GM12865 (cell line): Measurements from ENCODE around the gene FBXL2.

Experiments used
- DNase-seq: peaks from one replicate; pipeline ENCODE4 v3.0.0; 2010; ENCODE audit warnings: low read depth
- H3K4me3 ChIP-seq: 2 replicates; pipeline ENCODE4 v1.5.1; 2011; ENCODE audit warnings: mild to moderate bottlenecking, low read depth, low read length, control low read depth
- CTCF ChIP-seq: IDR thresholded peaks from 2 replicates; pipeline ENCODE4 v1.5.1; 2011; ENCODE audit warnings: low read length, control low read depth, low read depth, inconsistent platforms; ENCODE audit not compliant: insufficient read depth; ENCODE audit errors: missing control alignments

FBXL2 gene

GRCh38 chr3:33377931-33378330, 100.7 kb downstream of the FBXL2 start:
- TF ChIP-seq CTCF, result no peak
- no peak overlapping the region for H3K4me3 ChIP-seq

DNA sequence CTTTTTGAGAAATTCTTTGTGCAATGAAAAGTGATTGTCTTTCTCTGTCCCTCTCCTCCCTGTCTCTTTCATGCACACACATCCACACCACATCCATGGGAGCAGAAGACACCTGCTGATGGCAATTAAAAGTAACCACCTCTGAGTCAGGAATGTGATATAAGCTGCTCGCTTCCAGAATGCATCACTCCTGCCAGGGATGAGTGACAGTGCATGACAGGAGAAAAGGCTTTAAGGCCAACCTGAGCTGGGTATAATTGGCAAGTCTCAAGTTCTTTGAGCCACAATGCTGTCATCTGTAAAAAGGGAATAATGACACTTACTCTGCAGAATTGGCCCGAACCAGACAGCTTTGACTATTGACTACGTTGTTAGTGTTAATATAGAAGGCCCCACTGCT, 103.4 kb downstream of the FBXL2 start:
- no peak for TF ChIP-seq CTCF
- H3K4me3 ChIP-seq, result no peak overlapping the region

More at GRCh38 chr3:33377931-33378330, 100.7 kb downstream of the FBXL2 start:
- no peak for DNase-seq

DNA sequence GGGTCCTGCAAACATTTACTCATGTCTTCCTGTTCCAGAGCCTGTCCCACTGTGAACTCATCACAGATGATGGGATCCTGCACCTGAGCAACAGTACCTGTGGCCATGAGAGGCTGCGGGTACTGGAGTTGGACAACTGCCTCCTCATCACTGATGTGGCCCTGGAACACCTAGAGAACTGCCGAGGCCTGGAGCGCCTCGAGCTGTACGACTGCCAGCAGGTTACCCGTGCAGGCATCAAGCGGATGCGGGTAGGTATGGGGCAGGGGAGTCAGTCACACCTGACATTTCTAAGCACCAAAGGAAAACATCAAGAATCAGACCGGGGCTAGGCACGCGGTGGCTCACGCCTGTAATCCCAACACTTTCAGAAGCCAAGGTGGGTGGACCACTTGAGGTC, 106.7 kb downstream of the FBXL2 start:
- no peak for DNase-seq
- no peak for TF ChIP-seq CTCF
- H3K4me3 ChIP-seq, result no peak overlapping the region

More for the DNA sequence above, 103.4 kb downstream of the FBXL2 start:
- no peak for DNase-seq

- TF ChIP-seq CTCF, result no peak
- no peak for DNase-seq
- no peak overlapping the region for H3K4me3 ChIP-seq
Observed at GRCh38 chr3:33385423-33385822, 108.2 kb downstream of the FBXL2 start.

GRCh38 chr3:33386631-33387030, 109.4 kb downstream of the FBXL2 start:
- no peak overlapping the region for H3K4me3 ChIP-seq
- DNase-seq, result no peak
- TF ChIP-seq CTCF, result no peak

- H3K4me3 ChIP-seq, result no peak overlapping the region
- TF ChIP-seq CTCF, result no peak
- no peak for DNase-seq
Observed at GRCh38 chr3:33388374-33389100, 111.3 kb downstream of the FBXL2 start.

DNA sequence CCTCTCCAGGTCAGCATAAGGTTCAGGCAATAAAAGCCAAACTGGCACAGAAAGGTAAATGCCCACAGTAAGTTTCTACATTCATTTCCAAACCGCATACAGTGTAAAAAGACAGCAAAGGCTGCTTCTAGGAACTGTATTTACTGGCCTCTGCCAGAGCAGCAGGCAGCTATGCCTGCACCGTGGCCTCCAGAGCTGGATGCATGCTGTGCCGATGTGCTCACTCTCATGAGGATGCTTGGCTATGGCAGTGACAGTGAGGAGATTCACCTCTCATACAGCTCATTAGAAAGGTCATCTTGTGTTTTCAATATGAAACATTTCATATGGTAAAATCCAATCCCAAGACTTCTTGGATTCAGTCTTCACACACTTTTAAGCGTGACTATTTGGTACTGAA, 112.7 kb downstream of the FBXL2 start:
- H3K4me3 ChIP-seq, result no peak overlapping the region
- no peak for DNase-seq
- no peak for TF ChIP-seq CTCF
